HG03442 (cell line): ENCODE results near the gene IGSF9.

Source experiments
- ATAC-seq: cut with Tn5 transposase; IDR thresholded peaks from one replicate; pipeline ENCODE4 v1.9.1; 2021; ENCODE audit warnings: mild to moderate bottlenecking, moderate library complexity; ENCODE audit not compliant: unreplicated experiment

IGSF9 gene

GRCh38 chr1:159934136-159935039 lies 11.0 kb downstream of the IGSF9 start:
- ATAC-seq, result no peak

DNA sequence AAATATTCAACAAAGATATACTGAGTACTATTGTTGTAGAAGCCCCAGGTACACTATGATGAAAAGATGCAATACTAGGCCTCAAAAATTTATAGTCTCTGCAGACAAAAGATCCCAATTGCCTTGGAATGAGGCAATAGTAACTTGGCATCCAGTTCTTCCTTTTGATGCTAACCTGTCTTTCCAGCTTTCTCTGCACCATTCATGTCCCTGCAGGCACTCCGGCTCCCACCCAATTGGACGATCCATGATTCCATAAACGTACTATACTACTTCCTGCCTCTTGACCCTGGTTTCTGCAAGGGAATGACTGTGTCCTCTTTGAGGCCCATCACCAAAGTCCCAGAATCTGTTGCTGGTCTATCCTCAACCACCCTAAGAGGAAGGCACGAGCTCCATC lies 12.1 kb downstream of the IGSF9 start:
- ATAC-seq, result no peak

DNA sequence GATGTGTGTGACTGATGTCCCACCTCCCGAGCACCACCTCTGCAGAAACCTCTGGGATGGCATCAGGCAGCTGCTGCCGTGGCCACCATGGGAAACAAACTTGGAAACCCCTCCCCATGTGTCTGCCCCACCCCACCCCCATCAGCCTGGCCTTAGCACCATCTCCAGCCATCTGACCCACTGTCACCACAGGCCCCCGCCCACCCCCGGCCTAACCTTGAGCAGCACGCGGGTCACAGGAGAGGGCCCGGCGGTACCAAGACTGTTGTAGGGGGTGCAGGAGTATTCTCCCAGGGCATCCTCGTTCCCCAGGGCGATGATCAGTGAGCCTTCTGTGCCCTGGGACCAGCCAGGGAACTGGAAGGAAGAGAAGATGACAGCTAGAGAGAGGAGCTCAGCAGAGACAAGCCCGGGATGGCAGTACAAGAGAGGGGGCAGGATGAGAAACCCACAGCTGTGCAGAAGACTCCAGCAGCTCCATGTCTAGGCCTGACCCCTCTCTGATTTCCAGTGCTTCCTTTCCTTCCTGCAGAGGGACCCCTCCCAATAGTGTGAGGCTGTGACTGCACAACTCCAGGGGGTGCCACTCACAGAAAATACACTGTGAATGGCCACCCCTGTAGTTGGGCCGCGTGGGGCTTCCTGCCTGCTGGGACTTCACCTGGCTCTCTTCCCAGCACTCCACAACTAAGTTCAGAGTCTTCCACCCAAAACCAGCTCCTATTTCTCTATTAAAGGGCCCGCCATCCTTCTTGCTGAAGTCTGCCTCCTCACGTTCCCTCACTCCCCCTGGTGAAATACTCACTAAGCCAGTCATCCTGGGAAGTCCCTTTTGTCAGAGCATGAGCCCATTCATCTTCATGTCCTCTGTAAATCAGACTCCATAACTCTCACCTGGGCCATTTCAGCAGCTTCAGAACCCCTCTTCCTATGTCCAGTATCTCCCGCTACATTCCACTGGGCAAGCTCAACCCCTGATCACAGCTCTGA lies 12.8 kb downstream of the IGSF9 start:
- no peak for ATAC-seq

- no peak for ATAC-seq
Measured at GRCh38 chr1:159931795-159932173, 13.6 kb downstream of the IGSF9 start.

- ATAC-seq, result no peak
Measured at GRCh38 chr1:159931101-159931794, 14.2 kb downstream of the IGSF9 start.

DNA sequence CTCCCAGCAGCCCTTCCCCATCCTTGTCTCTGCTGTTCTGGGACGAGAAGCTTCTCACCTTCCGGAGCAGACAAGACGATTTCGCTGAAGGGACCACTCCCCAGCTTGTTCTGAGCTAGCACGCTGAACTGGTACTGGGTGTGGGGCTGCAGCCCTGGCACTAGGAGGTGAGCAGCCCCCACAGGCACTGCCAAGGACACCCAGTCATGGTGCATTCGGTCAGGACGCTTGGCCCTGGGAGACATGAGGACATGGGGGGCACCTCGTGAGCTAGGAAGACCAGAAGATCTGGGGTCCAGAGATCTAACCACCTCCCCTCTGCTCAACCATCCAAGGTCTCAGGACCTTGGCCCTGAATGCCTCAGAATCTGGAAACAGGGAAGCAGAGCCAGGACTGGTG lies 14.8 kb downstream of the IGSF9 start:
- no peak for ATAC-seq

DNA sequence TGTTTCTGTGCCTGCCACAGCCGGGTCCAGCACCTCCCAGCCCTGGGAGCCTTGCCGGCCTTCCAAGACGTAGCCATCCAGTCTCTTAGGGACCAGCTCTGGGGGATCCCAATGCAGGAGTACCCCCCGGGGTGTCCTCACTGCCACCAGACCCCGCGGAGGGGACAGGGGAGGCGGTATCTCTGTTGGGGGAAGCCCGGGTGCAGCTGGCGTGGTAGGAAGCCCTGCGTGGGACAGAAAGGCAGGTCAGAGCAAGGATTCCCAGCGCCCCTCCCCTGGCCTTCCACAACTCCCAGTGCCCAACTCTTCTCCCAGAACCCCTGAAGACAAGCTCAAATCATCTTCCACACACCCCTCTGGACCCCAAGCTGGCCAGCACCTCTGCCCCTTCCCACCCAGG lies 15.2 kb downstream of the IGSF9 start:
- ATAC-seq, result no peak

GRCh38 chr1:159929155-159930051 lies 16.0 kb downstream of the IGSF9 start:
- no peak for ATAC-seq

DNA sequence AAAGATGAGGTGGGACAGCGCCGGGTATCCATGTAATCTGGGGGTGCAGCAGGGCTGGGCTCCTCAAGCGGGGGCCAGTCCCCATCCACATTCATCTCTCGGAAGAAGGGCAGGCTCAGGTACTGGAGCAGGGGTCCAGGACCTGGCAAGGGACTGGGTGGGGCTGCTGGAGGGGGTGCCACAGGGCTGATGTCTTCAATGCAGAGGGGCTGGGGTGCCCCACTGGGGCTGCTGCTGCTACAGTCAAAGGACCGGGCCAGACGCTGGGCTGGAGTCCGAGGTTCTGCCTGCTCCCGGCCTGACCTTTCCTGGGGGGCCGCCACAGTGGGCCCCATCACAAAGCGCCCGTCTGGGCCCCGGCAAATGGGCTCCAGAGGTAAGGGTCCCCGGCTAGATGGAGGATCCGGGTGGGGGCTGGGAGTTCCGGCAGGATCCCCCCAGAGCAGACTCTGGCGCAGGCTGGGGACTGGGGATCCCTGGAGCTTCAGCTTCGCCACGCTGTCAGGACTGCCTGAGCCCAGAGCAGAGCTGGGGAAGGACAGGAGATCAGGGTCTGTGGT lies 16.8 kb downstream of the IGSF9 start:
- ATAC-seq, result no peak

DNA sequence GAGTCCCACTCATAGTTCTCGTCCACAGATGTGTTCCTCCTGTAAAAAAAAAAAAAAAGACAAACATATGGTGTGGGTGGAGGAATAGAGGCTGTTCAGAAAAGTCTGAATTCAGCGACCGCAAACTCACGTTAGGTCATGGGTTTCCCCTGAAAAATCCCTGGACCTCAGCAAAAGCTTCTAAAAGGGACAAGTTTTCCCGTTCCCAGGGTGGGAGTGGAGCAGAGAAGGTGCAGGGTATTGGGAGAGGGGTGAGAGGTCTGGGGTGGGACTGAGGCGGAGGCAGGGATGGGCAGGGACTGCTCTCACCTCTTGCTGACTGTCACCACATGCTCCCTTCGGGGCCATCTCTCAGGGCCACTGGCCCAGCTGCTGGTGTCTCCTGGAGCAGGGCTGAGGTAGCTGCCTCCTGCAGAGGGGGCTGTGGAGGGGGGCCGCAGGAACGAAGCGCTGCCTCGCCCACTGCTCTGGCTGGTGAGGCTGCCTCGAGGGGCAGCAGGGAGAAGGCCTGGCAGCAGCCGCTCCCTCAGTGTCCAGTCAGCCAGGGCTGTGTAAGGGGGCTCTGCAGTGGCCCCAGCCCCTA lies 17.5 kb downstream of the IGSF9 start:
- ATAC-seq, result no peak

- no peak for ATAC-seq
Measured at GRCh38 chr1:159927211-159927848, 18.1 kb downstream of the IGSF9 start.

DNA sequence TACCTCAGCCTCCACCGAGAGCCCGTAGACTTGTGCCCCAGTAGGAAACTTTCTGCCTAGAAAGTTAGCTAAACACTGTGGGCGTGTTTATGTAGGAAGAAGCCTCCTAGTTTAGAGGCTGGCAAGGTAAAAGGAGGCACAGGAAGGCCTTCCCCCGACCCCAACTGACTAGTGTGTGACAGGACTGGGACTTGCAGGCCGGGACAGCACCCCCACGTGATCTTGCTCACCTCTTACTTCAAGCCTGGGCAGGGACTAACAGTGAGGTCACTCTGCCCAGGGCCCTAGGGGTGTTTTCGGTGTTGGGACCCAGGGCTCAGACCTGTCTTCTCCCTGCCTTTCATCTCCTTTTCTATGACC lies 19.7 kb downstream of the IGSF9 start:
- ATAC-seq, result peak; percentile 6

GRCh38 chr1:159924791-159925718 lies 20.4 kb downstream of the IGSF9 start, which contains the start of gene TAGLN2:
TSS of gene TAGLN2 (minus strand) at chr1:159925507. CDS start at chr1:159920509, 4,998 bp downstream.
- ATAC-seq, result peak; percentile 60

GRCh38 chr1:159924025-159924790 lies 21.2 kb downstream of the IGSF9 start:
- ATAC-seq, result peak; percentile 7

DNA sequence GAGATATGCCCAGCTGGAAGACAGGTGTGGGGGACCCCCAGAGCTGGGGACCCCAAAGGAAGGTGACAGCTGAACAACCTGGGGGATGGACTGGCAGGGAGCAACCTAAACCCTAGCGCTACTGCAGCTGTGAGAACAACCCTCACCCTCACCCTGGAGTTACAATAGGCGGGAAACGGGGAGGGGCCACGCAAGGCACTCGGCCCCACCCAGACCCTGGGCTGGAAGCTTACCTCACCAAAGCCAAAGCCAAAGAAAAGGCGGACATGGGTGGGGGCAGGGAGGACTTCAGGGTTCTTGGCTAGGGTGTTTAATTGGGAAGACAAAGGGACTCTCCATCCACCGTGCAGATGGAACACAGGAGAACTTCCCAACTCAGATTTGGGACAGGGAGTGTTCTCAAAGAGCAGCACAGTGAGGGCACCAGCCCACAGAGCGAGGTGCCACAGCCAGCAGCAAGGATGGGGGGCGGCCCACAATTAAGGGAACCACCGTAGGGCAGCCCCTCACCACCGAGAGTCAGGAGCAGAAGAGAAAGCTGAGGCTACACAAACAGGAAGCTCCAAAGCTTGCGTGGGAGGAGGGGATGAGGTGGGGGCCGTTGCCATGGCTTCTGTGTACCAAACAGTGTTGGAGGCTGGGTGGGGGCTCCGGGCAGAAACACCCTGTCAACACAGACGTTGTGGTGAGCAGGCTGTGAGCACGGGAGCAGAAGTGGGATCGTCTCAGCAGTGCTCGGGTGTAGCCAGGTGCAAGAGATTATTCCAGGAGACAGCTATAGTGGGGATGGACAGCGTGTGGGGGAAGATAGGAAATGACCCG lies 22.0 kb downstream of the IGSF9 start:
- peak; percentile 27 for ATAC-seq
